Fibroblast of lung (primary cell): ENCODE data around the gene MCM8.

Experiments
- EZH2 ChIP-seq: IDR thresholded peaks from 2 replicates; pipeline ENCODE4 v1.5.1; 2012; ENCODE audit warnings: low read length, control low read depth, mild to moderate bottlenecking; ENCODE audit errors: missing control alignments
- TF ChIP-seq, protein P1 (sequence below), 2 donors: IDR thresholded peaks in 1 of 2; conservative IDR thresholded peaks in 1 of 2; 1 replicate in 1 of 2; 2 replicates in 1 of 2; pipeline ENCODE4 v1.5.1; 2011 to 2012; ENCODE audit warnings: low read length in 2 of 2, control low read depth in 1 of 2, inconsistent platforms in 1 of 2, low read depth in 1 of 2, mild to moderate bottlenecking in 1 of 2

DNA sequence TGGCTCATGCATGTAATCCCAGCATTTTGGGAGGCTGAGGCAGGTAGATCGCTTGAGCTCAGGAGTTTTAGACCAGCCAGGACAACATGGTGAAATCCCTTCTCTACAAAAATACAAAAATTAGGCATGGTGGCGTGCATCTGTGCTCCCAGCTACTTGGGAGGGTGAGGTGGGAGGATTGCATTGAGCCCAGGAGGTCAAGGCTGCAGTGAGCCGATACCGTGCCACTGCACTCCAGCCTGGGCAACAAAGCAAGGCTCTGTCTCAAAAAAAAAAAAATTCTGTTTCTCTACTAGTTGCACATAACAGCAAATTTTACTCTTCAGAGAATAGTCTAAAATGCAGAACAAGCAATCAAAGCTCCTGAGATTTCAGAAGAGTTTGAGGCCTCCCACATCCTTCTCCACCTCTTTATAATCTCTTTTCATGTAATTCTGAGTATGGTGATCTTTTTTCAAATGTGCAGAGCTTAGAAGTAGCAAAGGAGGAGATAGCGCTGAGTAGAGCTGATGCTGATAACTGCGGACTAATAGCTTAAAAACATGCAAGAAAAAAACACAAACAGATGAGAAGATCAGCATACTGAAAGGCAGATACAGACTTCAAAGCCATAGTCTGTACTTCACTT lies 80.1 kb downstream of the MCM8 start:
- TF ChIP-seq, protein P1, sequence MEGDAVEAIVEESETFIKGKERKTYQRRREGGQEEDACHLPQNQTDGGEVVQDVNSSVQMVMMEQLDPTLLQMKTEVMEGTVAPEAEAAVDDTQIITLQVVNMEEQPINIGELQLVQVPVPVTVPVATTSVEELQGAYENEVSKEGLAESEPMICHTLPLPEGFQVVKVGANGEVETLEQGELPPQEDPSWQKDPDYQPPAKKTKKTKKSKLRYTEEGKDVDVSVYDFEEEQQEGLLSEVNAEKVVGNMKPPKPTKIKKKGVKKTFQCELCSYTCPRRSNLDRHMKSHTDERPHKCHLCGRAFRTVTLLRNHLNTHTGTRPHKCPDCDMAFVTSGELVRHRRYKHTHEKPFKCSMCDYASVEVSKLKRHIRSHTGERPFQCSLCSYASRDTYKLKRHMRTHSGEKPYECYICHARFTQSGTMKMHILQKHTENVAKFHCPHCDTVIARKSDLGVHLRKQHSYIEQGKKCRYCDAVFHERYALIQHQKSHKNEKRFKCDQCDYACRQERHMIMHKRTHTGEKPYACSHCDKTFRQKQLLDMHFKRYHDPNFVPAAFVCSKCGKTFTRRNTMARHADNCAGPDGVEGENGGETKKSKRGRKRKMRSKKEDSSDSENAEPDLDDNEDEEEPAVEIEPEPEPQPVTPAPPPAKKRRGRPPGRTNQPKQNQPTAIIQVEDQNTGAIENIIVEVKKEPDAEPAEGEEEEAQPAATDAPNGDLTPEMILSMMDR (conservative IDR thresholded peaks at IDR 0.05 in 1 of 2, IDR thresholded peaks at IDR 0.05 in 1 of 2; ENCODE audit: low read depth in 1 of 2, low read length in 2 of 2), result no peak
- no peak for TF ChIP-seq EZH2
